Naive thymus-derived CD4-positive, alpha-beta T cell (primary cell): ENCODE results near the gene DNAH11. TPM values are rescaled to one million over a fixed set of nuclear protein-coding genes. Genes with fewer than 3 reads are reported as not detected.

Experiments
- ATAC-seq: fragments of 150-1000 bp; cut with Tn5 transposase; 2 replicates; pipeline ENCODE4 v1.10.0; 2021; ENCODE audit warnings: mild to moderate bottlenecking, moderate library complexity
- CTCF ChIA-PET: fragments of 350-600 bp; sonication (Branson Sonifier 250); formaldehyde crosslinking; loops from one replicate; lab custom pipeline; 2021; ENCODE audit warnings: antibody characterized with exemption; lab: Charles Lee
- POLR2A ChIA-PET: fragments of 350-600 bp; sonication (Branson Sonifier 250); formaldehyde crosslinking; loops from one replicate; lab custom pipeline; 2021; ENCODE audit warnings: antibody characterized with exemption, inconsistent platforms; lab: Charles Lee
- DNase-seq, 9 donors: peaks; one replicate each; pipeline versions ENCODE4 v3.0.0 to v3.0.0-alpha.2; 2020 to 2022; ENCODE audit warnings: mixed read lengths in 1 of 9
- H3K27ac ChIP-seq: one replicate; pipeline ENCODE4 v1.7.0; 2013; ENCODE audit warnings: mild to moderate bottlenecking, low read depth, low read length, moderate library complexity
- H3K27me3 ChIP-seq, 2 donors: one replicate each; pipeline ENCODE4 v1.7.0; 2013; ENCODE audit warnings: low read length in 2 of 2, mild to moderate bottlenecking in 2 of 2, moderate library complexity in 2 of 2; ENCODE audit not compliant: control insufficient read depth in 2 of 2, insufficient read depth in 2 of 2
- H3K36me3 ChIP-seq, 3 experiments: 1 replicate in 2 of 3; 2 replicates in 1 of 3; pipeline ENCODE4 v1.7.0; 2013; ENCODE audit warnings: low read length in 3 of 3, mild to moderate bottlenecking in 3 of 3, moderate library complexity in 1 of 3; ENCODE audit not compliant: insufficient read depth in 3 of 3, control insufficient read depth in 2 of 3
- H3K4me1 ChIP-seq, 2 donors: one replicate each; pipeline ENCODE4 v1.7.0; 2013; ENCODE audit warnings: low read length in 2 of 2, mild to moderate bottlenecking in 2 of 2, moderate library complexity in 1 of 2; ENCODE audit not compliant: control insufficient read depth in 2 of 2, insufficient read depth in 2 of 2
- H3K4me3 ChIP-seq: 2 replicates; pipeline ENCODE4 v1.7.0; 2013; ENCODE audit warnings: mild to moderate bottlenecking, low read length
- H3K9me3 ChIP-seq, 3 experiments: 1 replicate in 2 of 3; 2 replicates in 1 of 3; pipeline ENCODE4 v1.7.0; 2013; ENCODE audit warnings: low read length in 3 of 3; ENCODE audit not compliant: control insufficient read depth in 2 of 3
- H3K27ac Mint-ChIP-seq, 9 donors: one replicate each; pipeline ENCODE4 v1.8.0; 2020 to 2022; ENCODE audit warnings: mixed read lengths in 9 of 9, mild to moderate bottlenecking in 8 of 9, moderate library complexity in 5 of 9, inconsistent platforms in 2 of 9
- H3K27me3 Mint-ChIP-seq, 5 donors: one replicate each; pipeline ENCODE4 v1.8.0; 2021 to 2022; ENCODE audit warnings: mixed read lengths in 5 of 5, mild to moderate bottlenecking in 1 of 5
- H3K36me3 Mint-ChIP-seq, 5 donors: one replicate each; pipeline ENCODE4 v1.8.0; 2020 to 2022; ENCODE audit warnings: mixed read lengths in 5 of 5, mild to moderate bottlenecking in 3 of 5, inconsistent platforms in 1 of 5
- H3K4me1 Mint-ChIP-seq, 7 donors: one replicate each; pipeline ENCODE4 v1.8.0; 2020 to 2022; ENCODE audit warnings: mixed read lengths in 7 of 7, mild to moderate bottlenecking in 3 of 7, inconsistent platforms in 1 of 7
- H3K4me3 Mint-ChIP-seq, 10 donors: one replicate each; pipeline ENCODE4 v1.8.0; 2020 to 2022; ENCODE audit warnings: mild to moderate bottlenecking in 10 of 10, mixed read lengths in 10 of 10, moderate library complexity in 6 of 10, inconsistent platforms in 2 of 10
- H3K9me3 Mint-ChIP-seq, 11 donors: one replicate each; pipeline ENCODE4 v1.8.0; 2020 to 2022; ENCODE audit warnings: mixed read lengths in 11 of 11, mild to moderate bottlenecking in 4 of 11, inconsistent platforms in 1 of 11, moderate library complexity in 1 of 11
- intact Hi-C, 2 donors: fragments of 100-400 bp; cut with micrococcal nuclease; formaldehyde crosslinking; loops; one replicate each; pipeline ENCODE4 v1.15.1; 2023
- polyA plus RNA-seq, 2 donors: library from polyadenylated mRNA; unstranded; fragments of 300-500 nt; fragmentation: Illumina TruSeq; gene quantifications; one replicate each; pipeline ENCODE4 v1.2.3, GENCODE V29; 2021
- total RNA-seq, 6 experiments: library from RNA in 5 of 6; stranded (reverse) in 5 of 6; gene quantifications; 1 replicate in 5 of 6; 2 replicates in 1 of 6; pipeline ENCODE4 v1.2.3 and lab custom pipeline; 2021 to 2026

Gene DNAH11
- total and polyA plus RNA-seq, 7 experiments from 2014 or later, result 0.02 to 8.1 (median 0.22) TPM; not detected in 1

DNA sequence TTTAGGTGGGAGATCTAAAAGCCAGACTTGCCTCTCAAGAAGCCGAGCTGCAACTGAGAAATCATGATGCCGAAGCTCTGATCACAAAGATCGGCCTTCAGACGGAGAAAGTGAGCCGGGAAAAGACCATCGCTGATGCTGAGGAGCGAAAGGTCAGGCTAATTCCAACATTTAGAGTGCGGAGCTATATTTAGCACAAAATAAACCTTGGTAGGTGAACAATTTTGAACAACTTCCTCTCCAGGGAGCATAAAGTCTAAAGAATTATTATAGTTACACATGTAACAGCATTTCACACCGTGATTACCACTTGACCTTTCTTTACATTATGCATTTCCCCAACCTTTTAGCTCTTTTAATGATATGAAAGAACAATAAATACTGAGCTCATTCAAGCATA is 236.1 kb downstream of the DNAH11 start:
- H3K9me3 Mint-ChIP-seq, result peaks cover 0 to 4% (median 0%) of the 10 kb centered on the region in 11 donors
- Histone ChIP-seq H3K9me3 (no peaks in the 10 kb centered on the region), H3K4me3 (no peak overlapping the region), H3K36me3 (no peaks in the 10 kb centered on the region), H3K4me1 (no peaks in the 10 kb centered on the region), H3K27ac (no peak overlapping the region), H3K27me3 (no peaks in the 10 kb centered on the region)
- DNase-seq, result no peak
- no peaks in the 10 kb centered on the region for H3K4me1 Mint-ChIP-seq
- H3K36me3 Mint-ChIP-seq, result no peaks in the 10 kb centered on the region
- no peak overlapping the region for H3K27ac Mint-ChIP-seq
- H3K4me3 Mint-ChIP-seq, result no peak overlapping the region
- no peak for ATAC-seq
- POLR2A ChIA-PET, result no interaction called here
- intact Hi-C loops, result no loop called here
- H3K27me3 Mint-ChIP-seq, result peaks cover 0 to 5% (median 3%) of the 10 kb centered on the region in 5 donors
- CTCF ChIA-PET, result interaction anchor here (1.1 kb wide), 1 partner anchor 9 kb away, joined by 3 read pairs; no protein-coding TSS in a partner anchor

DNA sequence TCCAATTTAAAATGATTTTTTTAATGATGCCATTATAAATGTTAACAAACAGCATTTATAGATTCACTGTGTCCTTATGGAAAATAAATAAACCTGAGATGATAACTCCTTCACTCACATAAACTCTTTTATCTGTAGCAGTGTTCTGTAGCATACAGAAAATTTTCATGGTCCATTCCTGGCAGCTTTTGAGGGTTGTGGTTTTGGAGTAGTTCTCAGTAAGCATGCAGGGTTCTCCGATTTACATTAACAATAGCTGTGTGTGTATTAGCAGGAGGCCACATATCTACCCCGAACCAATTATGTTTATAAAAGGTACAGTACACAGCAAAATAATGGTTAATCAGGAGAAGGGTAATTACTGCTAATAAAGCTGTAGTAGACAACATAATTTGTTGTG is 240.2 kb downstream of the DNAH11 start:
- Mint-ChIP-seq H3K36me3 (no peaks in the 10 kb centered on the region), H3K4me1 (no peaks in the 10 kb centered on the region)

DNA sequence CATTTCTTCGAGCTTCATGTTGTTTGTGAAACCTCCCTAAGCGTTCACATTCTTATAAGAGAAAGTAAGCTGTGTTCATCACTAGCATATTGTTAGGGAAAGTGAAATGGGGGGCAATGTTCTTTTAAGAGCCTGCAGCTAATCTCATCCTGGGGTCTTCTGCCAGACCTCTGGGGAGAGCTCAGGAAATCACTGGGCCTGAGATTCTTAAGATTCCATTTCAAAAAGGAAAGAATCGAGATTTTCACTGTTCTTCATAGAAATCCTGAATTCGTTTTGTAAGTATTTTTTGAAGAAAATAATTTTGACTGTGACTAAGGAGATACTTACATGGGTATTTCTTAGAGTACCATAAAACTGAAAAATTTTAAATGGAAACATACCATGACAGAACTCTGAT is 242.2 kb downstream of the DNAH11 start:
- H3K4me3 ChIP-seq, result no peak overlapping the region
- Mint-ChIP-seq H3K4me1 (no peaks in the 10 kb centered on the region), H3K36me3 (no peaks in the 10 kb centered on the region), H3K27ac (peak overlapping the region in 1 of 9 donors; percentile 36), H3K9me3 (peaks cover 0 to 2% (median 0%) of the 10 kb centered on the region in 11 donors), H3K4me3 (no peak overlapping the region), H3K27me3 (peaks cover 0 to 4% (median 0%) of the 10 kb centered on the region in 5 donors)
- H3K27me3 ChIP-seq, result no peaks in the 10 kb centered on the region
- ChIA-PET CTCF (no interaction called here), POLR2A (interaction anchor here (0.5 kb wide), 1 partner anchor 13 kb away, joined by 4 read pairs; no protein-coding TSS in a partner anchor)
- H3K9me3 ChIP-seq, result no peaks in the 10 kb centered on the region
- H3K4me1 ChIP-seq, result no peaks in the 10 kb centered on the region
- no peaks in the 10 kb centered on the region for H3K36me3 ChIP-seq
- intact Hi-C loops, result no loop called here
- ATAC-seq, result no peak
- no peak overlapping the region for H3K27ac ChIP-seq
- no peak for DNase-seq

More for the DNA sequence above, 240.2 kb downstream of the DNAH11 start:
- H3K4me1 ChIP-seq, result no peaks in the 10 kb centered on the region
- H3K27ac ChIP-seq, result no peak overlapping the region
- peaks cover 0 to 5% (median 2%) of the 10 kb centered on the region in 5 donors for H3K27me3 Mint-ChIP-seq
- H3K27me3 ChIP-seq, result no peaks in the 10 kb centered on the region
- POLR2A ChIA-PET, result interaction anchor here (0.7 kb wide), 1 partner anchor 162 kb away, joined by 3 read pairs; no protein-coding TSS in a partner anchor
- no peak overlapping the region for H3K27ac Mint-ChIP-seq
- no peak overlapping the region for H3K4me3 ChIP-seq
- H3K4me3 Mint-ChIP-seq, result no peak overlapping the region
- H3K9me3 Mint-ChIP-seq, result peaks cover 0 to 2% (median 0%) of the 10 kb centered on the region in 11 donors
- intact Hi-C loops, result no loop called here
- CTCF ChIA-PET, result no interaction called here
- no peaks in the 10 kb centered on the region for H3K9me3 ChIP-seq
- no peak for ATAC-seq
- H3K36me3 ChIP-seq, result no peaks in the 10 kb centered on the region
- DNase-seq, result no peak

DNA sequence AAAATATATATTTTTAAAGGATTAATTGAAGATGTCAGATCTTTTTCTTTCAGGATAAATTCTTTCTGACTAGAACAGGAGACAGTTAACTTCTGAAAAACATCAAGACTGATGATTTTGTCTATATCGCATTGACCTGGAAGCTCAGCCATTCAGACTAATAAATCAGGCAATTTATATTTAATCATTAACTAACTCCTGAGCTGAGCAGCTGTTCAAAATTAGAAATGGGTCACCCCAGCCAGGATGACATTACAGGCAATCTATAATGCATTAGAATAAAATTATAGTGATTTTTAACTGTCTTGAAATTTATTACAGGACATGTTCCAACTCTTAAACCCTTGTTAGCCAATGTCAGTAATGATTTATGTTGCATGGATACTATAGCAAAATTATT is 263.0 kb downstream of the DNAH11 start:
- DNase-seq, result no peak
- Histone ChIP-seq H3K4me3 (no peak overlapping the region), H3K27ac (no peak overlapping the region), H3K27me3 (no peaks in the 10 kb centered on the region), H3K4me1 (no peaks in the 10 kb centered on the region), H3K9me3 (no peaks in the 10 kb centered on the region), H3K36me3 (no peaks in the 10 kb centered on the region)
- H3K27ac Mint-ChIP-seq, result no peak overlapping the region
- no peak for ATAC-seq
- H3K4me3 Mint-ChIP-seq, result no peak overlapping the region
- H3K4me1 Mint-ChIP-seq, result no peaks in the 10 kb centered on the region
- ChIA-PET POLR2A (no interaction called here), CTCF (no interaction called here)
- H3K36me3 Mint-ChIP-seq, result peaks cover 0 to 8% (median 0%) of the 10 kb centered on the region in 5 donors
- H3K27me3 Mint-ChIP-seq, result peaks cover 0 to 6% (median 0%) of the 10 kb centered on the region in 5 donors
- no peaks in the 10 kb centered on the region for H3K9me3 Mint-ChIP-seq
- intact Hi-C loops, result no loop called here

DNA sequence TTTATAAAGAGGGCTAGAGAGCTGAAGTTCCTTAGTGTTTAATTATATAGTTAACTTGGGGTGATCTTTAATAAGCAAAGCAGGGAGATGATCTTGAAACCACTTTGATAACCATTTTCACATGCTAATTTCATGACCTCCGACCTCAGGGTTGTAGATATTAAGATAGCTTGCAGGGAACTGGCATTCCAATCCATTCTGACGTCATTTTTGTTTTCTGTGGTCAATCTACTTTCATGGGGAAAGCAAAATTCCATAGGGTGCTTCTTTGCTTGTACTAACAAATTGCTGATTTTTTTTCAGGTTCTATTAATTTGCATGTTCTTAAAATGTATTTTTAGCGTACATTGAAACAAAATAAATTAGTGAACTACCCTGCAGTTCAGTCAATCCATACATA is 263.5 kb downstream of the DNAH11 start:
- H3K27ac ChIP-seq, result no peak overlapping the region
- Mint-ChIP-seq H3K36me3 (peaks cover 0 to 8% (median 0%) of the 10 kb centered on the region in 5 donors), H3K27ac (no peak overlapping the region), H3K27me3 (peaks cover 0 to 7% (median 0%) of the 10 kb centered on the region in 5 donors), H3K4me1 (no peaks in the 10 kb centered on the region), H3K4me3 (no peak overlapping the region), H3K9me3 (no peaks in the 10 kb centered on the region)
- DNase-seq, result no peak
- intact Hi-C loops, result no loop called here
- no peak overlapping the region for H3K4me3 ChIP-seq
- H3K36me3 ChIP-seq, result no peaks in the 10 kb centered on the region
- ATAC-seq, result no peak
- ChIA-PET POLR2A (no interaction called here), CTCF (no interaction called here)
- H3K27me3 ChIP-seq, result no peaks in the 10 kb centered on the region
- no peaks in the 10 kb centered on the region for H3K4me1 ChIP-seq
- H3K9me3 ChIP-seq, result no peaks in the 10 kb centered on the region

DNA sequence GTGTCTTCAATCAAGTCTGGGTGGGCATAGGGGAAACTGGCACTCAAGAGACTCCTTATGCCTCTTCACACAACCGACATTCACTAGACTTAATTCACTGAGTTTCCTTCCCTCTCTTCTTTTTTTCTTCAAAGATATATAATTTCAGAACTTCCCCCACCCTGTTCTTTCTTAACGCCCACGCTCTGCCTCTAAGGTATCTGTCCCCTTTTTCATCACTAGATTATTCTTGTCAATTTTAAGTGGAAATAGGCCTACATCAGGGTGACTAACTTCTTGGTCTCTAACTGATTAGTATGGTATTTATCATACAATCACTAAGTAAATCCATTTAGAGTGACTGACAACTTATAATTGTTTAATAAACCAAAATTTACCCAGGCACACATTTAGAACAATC is 276.2 kb downstream of the DNAH11 start:
- Histone ChIP-seq H3K27ac (no peak overlapping the region), H3K36me3 (no peaks in the 10 kb centered on the region), H3K4me1 (no peaks in the 10 kb centered on the region), H3K27me3 (no peaks in the 10 kb centered on the region), H3K9me3 (no peaks in the 10 kb centered on the region), H3K4me3 (no peak overlapping the region)
- Mint-ChIP-seq H3K36me3 (no peaks in the 10 kb centered on the region), H3K27me3 (no peaks in the 10 kb centered on the region), H3K9me3 (peaks cover 0 to 6% (median 0%) of the 10 kb centered on the region in 11 donors), H3K27ac (peak overlapping the region in 2 of 9 donors; percentile 0 to 29), H3K4me1 (peaks cover 0 to 8% (median 7%) of the 10 kb centered on the region in 7 donors), H3K4me3 (no peak overlapping the region)
- no peak for ATAC-seq
- CTCF ChIA-PET, result no interaction called here
- intact Hi-C loops, result no loop called here
- no peak for DNase-seq
- POLR2A ChIA-PET, result no interaction called here

DNA sequence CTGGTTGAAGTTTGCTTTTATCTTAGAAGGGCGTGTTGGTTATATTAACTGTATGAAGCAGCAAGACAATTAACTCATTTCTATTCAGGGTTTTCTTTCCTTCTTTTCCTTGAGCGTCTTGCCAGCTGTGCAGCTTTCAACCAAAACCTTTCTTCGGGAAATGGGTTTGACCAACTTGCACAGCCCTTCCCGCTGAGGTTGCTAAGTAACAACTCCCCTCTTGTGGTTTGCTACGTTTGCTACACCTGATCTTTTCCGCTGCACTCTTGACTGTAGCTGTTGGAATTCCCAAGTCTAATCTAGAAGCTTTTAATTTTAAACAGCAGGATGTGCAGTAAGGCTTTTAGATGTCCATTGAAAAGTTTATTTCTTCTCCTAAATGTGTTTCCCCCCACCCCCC is 286.0 kb downstream of the DNAH11 start:
- H3K4me3 Mint-ChIP-seq, result peak overlapping the region in 1 of 10 donors; percentile 57
- no peaks in the 10 kb centered on the region for H3K36me3 Mint-ChIP-seq
- intact Hi-C loops, result no loop called here
- Histone ChIP-seq H3K4me1 (no peaks in the 10 kb centered on the region), H3K4me3 (no peak overlapping the region), H3K27me3 (no peaks in the 10 kb centered on the region), H3K27ac (no peak overlapping the region), H3K36me3 (no peaks in the 10 kb centered on the region), H3K9me3 (no peaks in the 10 kb centered on the region)
- H3K4me1 Mint-ChIP-seq, result peaks cover 0 to 9% (median 7%) of the 10 kb centered on the region in 7 donors
- CTCF ChIA-PET, result no interaction called here
- peaks cover 0 to 3% (median 0%) of the 10 kb centered on the region in 5 donors for H3K27me3 Mint-ChIP-seq
- POLR2A ChIA-PET, result no interaction called here
- H3K27ac Mint-ChIP-seq, result no peak overlapping the region
- DNase-seq, result peak in 1 of 9 donors; percentile 8
- no peak for ATAC-seq
- H3K9me3 Mint-ChIP-seq, result peaks cover 0 to 2% (median 0%) of the 10 kb centered on the region in 11 donors
